GM13976 (cell line): ENCODE results near the gene TCOF1.

Experiments used
- DNase-seq: peaks from one replicate; pipeline ENCODE4 v3.0.0; 2012; ENCODE audit warnings: low spot score
- in situ Hi-C: fragments of 300-500 bp; cut with MboI; formaldehyde crosslinking; loops from one replicate; pipeline ENCODE4 v1.12.0; 2022; ENCODE audit warnings: low sequenced_read_pairs, mixed read lengths, inconsistent platforms; ENCODE audit not compliant: unreplicated experiment
- TF ChIP-seq, protein P1 (sequence below): IDR thresholded peaks from 2 replicates; pipeline ENCODE4 v1.5.1; 2012; ENCODE audit warnings: borderline replicate concordance, mild to moderate bottlenecking; ENCODE audit not compliant: insufficient read depth; ENCODE audit errors: extremely low read depth, missing control alignments, control extremely low read depth

TCOF1 gene

DNA sequence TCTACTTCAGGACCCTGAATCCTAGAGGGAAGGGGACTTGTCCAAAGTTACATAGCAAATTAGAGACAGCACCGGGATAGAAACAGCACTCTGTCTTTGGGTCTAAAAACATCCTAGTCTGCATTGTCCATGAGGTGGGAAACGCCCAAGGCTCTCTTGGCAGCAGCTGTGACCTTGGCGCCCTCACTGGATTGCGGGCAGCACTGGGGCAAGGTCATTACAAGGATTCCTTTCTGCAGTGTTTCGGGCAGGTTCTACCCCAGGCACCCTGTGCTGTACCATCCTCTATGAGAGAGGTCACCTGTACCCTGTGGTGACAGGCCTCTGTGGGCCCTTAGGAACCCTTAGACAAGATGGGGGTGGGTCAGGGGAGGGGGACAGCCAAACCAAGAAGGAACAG, 46.6 kb downstream of the TCOF1 start:
- in situ Hi-C loops = no loop called here
- TF ChIP-seq, protein P1, sequence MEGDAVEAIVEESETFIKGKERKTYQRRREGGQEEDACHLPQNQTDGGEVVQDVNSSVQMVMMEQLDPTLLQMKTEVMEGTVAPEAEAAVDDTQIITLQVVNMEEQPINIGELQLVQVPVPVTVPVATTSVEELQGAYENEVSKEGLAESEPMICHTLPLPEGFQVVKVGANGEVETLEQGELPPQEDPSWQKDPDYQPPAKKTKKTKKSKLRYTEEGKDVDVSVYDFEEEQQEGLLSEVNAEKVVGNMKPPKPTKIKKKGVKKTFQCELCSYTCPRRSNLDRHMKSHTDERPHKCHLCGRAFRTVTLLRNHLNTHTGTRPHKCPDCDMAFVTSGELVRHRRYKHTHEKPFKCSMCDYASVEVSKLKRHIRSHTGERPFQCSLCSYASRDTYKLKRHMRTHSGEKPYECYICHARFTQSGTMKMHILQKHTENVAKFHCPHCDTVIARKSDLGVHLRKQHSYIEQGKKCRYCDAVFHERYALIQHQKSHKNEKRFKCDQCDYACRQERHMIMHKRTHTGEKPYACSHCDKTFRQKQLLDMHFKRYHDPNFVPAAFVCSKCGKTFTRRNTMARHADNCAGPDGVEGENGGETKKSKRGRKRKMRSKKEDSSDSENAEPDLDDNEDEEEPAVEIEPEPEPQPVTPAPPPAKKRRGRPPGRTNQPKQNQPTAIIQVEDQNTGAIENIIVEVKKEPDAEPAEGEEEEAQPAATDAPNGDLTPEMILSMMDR = no peak

GRCh38 chr5:150404535-150404934, 47.0 kb downstream of the TCOF1 start:
- TF ChIP-seq, protein P1 = no peak
- DNase-seq = no peak
- in situ Hi-C loops = no loop called here

More for the DNA sequence above, 46.6 kb downstream of the TCOF1 start:
- DNase-seq = no peak

DNA sequence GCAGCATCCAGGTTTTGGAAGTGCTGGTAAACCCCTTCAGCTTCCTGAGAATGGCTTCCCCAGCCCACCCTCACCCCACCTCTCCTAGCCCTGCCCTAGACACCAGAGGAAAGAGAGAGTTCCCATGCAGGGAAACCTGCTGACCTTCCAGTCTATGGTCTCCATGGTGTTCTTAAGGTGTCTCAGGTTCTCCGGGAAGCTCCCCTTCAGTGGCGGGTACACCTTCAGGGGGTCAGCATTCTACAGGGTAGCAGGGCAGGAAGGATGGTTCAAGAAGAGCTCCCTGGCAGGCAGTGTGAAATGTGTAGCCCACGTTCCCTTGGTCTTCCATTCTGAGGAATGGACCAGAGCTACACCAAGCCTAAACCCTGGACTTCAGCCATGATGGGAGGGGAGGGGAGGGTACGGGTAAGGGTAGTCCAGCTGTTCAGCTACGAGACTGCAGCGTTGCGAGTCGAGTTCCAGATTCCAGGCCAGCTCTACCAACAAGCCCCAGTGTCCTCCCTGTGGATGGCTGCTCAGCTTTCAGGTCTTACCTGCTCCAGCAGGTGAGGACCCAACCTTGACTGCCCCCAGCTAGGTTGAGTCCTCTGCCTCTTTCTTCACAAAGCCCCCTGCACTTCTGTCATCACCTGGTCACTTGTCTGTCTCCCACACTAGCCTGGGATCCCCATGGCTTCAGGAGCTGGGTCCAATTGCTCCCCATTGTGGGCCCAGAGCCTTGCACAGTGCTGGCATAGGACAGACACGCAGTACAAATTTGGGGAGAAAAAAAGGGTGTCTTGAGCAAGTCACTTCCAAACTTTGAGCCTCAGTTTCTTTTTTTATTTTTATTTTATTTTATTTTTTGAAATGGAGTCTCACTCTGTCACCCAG, 47.7 kb downstream of the TCOF1 start:
- TF ChIP-seq, protein P1 = no peak
- in situ Hi-C loops = no loop called here

GRCh38 chr5:150406103-150406722, 48.7 kb downstream of the TCOF1 start:
- DNase-seq = no peak
- in situ Hi-C loops = no loop called here
- TF ChIP-seq, protein P1 = no peak

More for the DNA sequence above, 47.7 kb downstream of the TCOF1 start:
- no peak for DNase-seq

DNA sequence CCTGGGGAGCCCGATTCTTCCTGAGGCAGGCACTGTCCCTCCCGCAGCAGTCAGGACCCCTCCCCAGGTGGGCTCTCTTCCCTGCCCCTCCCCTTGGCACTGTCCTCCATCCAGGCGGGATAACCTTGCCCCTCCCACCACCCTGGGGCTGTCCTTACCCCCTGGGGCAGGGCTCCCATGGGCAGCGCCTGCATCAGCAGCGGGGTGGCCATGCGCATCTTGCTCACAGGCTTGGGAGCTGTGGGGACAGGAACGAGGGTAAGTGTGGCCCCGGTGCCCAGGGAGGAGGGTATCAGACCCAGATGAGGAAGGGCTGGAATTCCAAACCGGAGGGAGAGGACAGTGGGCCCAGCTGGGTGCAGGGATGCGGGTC, 49.2 kb downstream of the TCOF1 start:
- TF ChIP-seq, protein P1 = no peak
- in situ Hi-C loops = no loop called here
- DNase-seq = no peak

DNA sequence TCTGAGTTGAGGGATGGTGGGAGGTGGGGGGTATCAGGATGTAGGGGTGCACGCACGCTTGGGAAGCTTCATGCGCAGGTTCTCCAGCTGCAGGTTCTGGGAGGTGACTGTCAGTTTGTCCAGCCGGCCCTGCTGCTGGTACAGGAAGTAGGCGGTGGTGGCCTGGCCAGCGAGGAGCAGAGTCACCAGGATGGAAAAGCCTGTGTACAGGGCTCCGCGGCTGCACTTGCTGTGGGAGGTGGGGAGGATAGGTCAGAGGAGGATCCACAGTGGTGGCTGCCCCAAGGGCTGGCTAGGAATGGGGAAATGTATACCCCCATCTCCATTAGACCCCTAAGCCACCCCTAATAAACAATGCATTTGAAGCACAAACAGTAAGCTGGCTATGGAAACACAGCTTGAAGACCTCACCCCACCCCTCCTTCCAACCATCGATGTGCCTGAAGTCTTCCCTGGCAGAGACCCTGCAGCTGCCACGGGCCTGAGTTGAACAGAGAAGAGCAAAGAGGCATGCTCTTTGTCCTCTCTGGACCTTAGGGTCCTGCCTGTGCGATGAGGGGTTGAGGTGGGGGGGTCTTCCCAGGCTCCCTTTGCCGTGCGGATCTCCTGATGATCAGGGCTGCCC, 49.7 kb downstream of the TCOF1 start:
- in situ Hi-C loops = no loop called here
- TF ChIP-seq, protein P1 = no peak
- no peak for DNase-seq
